Effector memory CD8-positive, alpha-beta T cell (primary cell): ENCODE results near the gene PLET1.

Experiments
- ATAC-seq: fragments of 150-1000 bp; cut with Tn5 transposase; replicated peaks from 2 replicates; pipeline ENCODE4 v1.10.0; 2021; ENCODE audit warnings: mild to moderate bottlenecking, moderate library complexity
- DNase-seq, 3 experiments: peaks; one replicate each; pipeline ENCODE4 v3.0.0; 2021
- H3K27ac Mint-ChIP-seq, 2 donors: one replicate each; pipeline ENCODE4 v1.8.0; 2022; ENCODE audit warnings: mild to moderate bottlenecking in 2 of 2, mixed read lengths in 2 of 2, moderate library complexity in 2 of 2
- H3K27me3 Mint-ChIP-seq, 2 donors: one replicate each; pipeline ENCODE4 v1.8.0; 2022; ENCODE audit warnings: mixed read lengths in 2 of 2
- H3K36me3 Mint-ChIP-seq: one replicate; pipeline ENCODE4 v1.8.0; 2022; ENCODE audit warnings: mild to moderate bottlenecking, moderate library complexity, mixed read lengths; ENCODE audit not compliant: insufficient read depth
- H3K4me1 Mint-ChIP-seq, 2 donors: one replicate each; pipeline ENCODE4 v1.8.0; 2022; ENCODE audit warnings: low read depth in 2 of 2, mixed read lengths in 2 of 2
- H3K4me3 Mint-ChIP-seq, 2 donors: one replicate each; pipeline ENCODE4 v1.8.0; 2022; ENCODE audit warnings: mild to moderate bottlenecking in 2 of 2, mixed read lengths in 2 of 2, moderate library complexity in 2 of 2
- H3K9me3 Mint-ChIP-seq, 2 donors: one replicate each; pipeline ENCODE4 v1.8.0; 2022; ENCODE audit warnings: mixed read lengths in 2 of 2
- total RNA-seq, 9 experiments: gene quantifications; one replicate each; lab custom pipeline; 2026; lab: John Stamatoyannopoulos, UW

PLET1 gene
- total RNA-seq: 0 to 0.03 (median 0) reads per million in 9 experiments

GRCh38 chr11:112260490-112260889, at the start of gene PLET1:
TSS of gene PLET1 (minus strand) at chr11:112260860. CDS start at chr11:112260589, 271 bp downstream.
- Mint-ChIP-seq H3K9me3 (no peaks in the 10 kb centered on the region), H3K36me3 (no peaks in the 10 kb centered on the region), H3K4me1 (no peaks in the 10 kb centered on the region), H3K27me3 (no peaks in the 10 kb centered on the region), H3K4me3 (no peak within 1 kb of the TSS), H3K27ac (no peak within 1 kb of the TSS)
- ATAC-seq: no peak
- DNase-seq: no peak

GRCh38 chr11:112310419-112310818, 49.8 kb upstream of the PLET1 start:
- Mint-ChIP-seq H3K36me3 (peaks cover 4% of the 10 kb centered on the region), H3K27ac (no peak overlapping the region)
- ATAC-seq: no peak

GRCh38 chr11:112308651-112309050, 48.0 kb upstream of the PLET1 start:
- DNase-seq: no peak
- no peaks in the 10 kb centered on the region for H3K27me3 Mint-ChIP-seq
- H3K27ac Mint-ChIP-seq: no peak overlapping the region
- no peak for ATAC-seq
- no peaks in the 10 kb centered on the region for H3K4me1 Mint-ChIP-seq
- H3K9me3 Mint-ChIP-seq: no peaks in the 10 kb centered on the region
- H3K4me3 Mint-ChIP-seq: no peak overlapping the region
- peaks cover 4% of the 10 kb centered on the region for H3K36me3 Mint-ChIP-seq

More at GRCh38 chr11:112310419-112310818, 49.8 kb upstream of the PLET1 start:
- DNase-seq: no peak
- H3K27me3 Mint-ChIP-seq: no peaks in the 10 kb centered on the region
- no peaks in the 10 kb centered on the region for H3K9me3 Mint-ChIP-seq
- no peak overlapping the region for H3K4me3 Mint-ChIP-seq
- no peaks in the 10 kb centered on the region for H3K4me1 Mint-ChIP-seq

DNA sequence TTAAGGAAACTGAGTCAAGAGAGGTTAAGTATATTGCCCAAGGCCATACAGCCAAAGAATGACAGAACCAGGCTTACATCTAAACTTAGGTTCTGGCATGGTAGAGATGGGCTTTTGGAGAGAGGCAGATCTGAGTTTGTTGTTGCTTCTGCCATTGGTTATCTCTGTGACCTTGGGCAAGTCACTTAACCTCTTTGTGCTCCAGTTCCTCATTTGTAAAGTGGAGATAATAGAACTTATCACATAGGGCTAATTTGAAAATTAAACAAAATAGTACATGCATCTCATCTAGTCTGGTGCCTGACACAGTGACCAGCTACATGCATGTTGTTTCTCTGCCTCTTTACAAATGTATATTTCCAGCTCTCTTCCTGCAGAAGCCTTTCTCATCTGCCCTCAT, 47.0 kb upstream of the PLET1 start:
- Mint-ChIP-seq H3K27ac (no peak overlapping the region), H3K4me1 (no peaks in the 10 kb centered on the region), H3K4me3 (no peak overlapping the region), H3K36me3 (peaks cover 4% of the 10 kb centered on the region), H3K27me3 (no peaks in the 10 kb centered on the region), H3K9me3 (no peaks in the 10 kb centered on the region)
- DNase-seq (no peak), ATAC-seq (no peak)

DNA sequence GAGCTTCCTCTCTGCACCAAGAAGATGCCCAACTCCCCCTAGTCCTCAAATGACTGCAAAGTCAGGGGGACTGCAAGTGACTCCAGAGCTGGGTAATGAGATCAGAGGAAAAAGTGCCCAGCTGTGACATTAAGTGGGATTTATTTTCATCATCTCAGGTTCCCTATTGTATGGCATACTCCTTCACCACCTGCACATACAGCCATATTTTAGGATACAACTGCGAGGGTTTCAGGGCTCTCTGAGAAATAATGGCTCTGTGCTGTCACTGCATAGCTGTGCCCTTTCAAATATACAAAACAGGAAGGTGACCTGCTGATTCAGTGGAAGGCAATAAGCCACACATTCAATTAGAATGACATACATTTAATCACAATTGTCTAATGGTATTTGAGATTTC, 45.6 kb upstream of the PLET1 start:
- Mint-ChIP-seq H3K4me3 (no peak overlapping the region), H3K9me3 (no peaks in the 10 kb centered on the region), H3K36me3 (peaks cover 4% of the 10 kb centered on the region), H3K27me3 (no peaks in the 10 kb centered on the region), H3K4me1 (no peaks in the 10 kb centered on the region), H3K27ac (no peak overlapping the region)
- ATAC-seq (no peak), DNase-seq (no peak)

- H3K36me3 Mint-ChIP-seq: no peaks in the 10 kb centered on the region
- no peaks in the 10 kb centered on the region for H3K4me1 Mint-ChIP-seq
- DNase-seq (no peak), ATAC-seq (no peak)
- no peaks in the 10 kb centered on the region for H3K27me3 Mint-ChIP-seq
- no peak overlapping the region for H3K27ac Mint-ChIP-seq
- H3K4me3 Mint-ChIP-seq: no peak overlapping the region
- no peaks in the 10 kb centered on the region for H3K9me3 Mint-ChIP-seq
These were observed 44.3 kb upstream of the PLET1 start for GRCh38 chr11:112304914-112305313.

GRCh38 chr11:112303616-112304015, 43.0 kb upstream of the PLET1 start:
- ATAC-seq: no peak
- Mint-ChIP-seq H3K4me1 (no peaks in the 10 kb centered on the region), H3K36me3 (no peaks in the 10 kb centered on the region)

DNA sequence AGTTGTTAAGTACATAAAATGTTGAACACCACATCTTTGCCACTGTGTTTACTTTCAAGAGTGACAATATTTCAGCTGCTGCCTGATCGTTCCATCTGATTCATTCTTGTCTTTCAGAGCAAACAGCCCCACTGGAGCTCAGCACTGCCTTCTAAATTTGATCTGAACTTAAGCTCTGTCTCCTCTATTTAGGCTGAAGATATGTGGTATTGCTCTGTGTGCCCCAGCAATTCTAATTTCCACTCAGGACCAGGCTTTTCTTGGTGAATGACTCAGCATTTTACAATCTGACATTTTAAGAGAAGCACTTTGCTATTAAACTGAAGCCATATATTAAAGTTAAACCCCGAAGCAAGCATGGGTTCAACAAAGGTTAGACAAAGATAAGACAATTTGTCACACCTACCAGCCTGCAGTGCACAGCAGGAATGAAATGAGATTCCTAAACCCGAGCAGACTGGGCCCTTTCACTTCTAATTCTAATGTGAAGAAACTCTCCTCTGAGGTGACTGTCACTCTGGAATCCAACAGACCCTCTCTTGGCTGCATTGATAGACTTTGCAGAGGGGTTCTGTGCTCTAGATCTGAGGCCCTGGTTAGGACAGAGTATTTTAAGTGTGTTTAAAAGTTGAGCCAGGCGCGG, 41.7 kb upstream of the PLET1 start:
- Mint-ChIP-seq H3K4me1 (peaks cover 0 to 9% of the 10 kb centered on the region in 2 donors), H3K27ac (no peak overlapping the region), H3K9me3 (no peaks in the 10 kb centered on the region), H3K4me3 (no peak overlapping the region), H3K27me3 (no peaks in the 10 kb centered on the region), H3K36me3 (no peaks in the 10 kb centered on the region)
- DNase-seq (no peak), ATAC-seq (no peak)

More at GRCh38 chr11:112303616-112304015, 43.0 kb upstream of the PLET1 start:
- no peak overlapping the region for H3K27ac Mint-ChIP-seq
- no peak for DNase-seq
- H3K4me3 Mint-ChIP-seq: no peak overlapping the region
- H3K27me3 Mint-ChIP-seq: no peaks in the 10 kb centered on the region
- no peaks in the 10 kb centered on the region for H3K9me3 Mint-ChIP-seq

GRCh38 chr11:112300094-112300786, 39.6 kb upstream of the PLET1 start:
- ATAC-seq (no peak), DNase-seq (no peak)
- H3K4me1 Mint-ChIP-seq: peaks cover 4 to 14% of the 10 kb centered on the region in 2 donors

DNA sequence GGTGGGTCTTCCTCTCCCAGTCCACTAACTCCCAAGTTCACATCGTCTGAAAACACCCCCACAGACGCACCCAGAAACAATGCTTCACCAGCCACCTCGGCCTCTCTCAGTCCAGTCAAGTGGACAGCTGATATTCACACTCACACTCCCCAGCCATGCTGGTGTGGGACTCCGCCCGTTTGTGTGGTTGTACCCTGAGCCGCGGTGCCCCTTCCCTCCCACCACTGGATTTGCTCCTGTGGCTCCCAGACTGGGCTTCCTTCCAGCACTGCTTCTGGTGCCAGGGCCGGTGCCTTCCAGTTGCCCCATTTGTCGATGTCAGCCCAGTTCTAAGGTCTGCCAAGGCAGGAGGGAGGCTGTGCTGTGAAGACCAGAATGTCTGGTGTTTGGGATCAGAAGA, 37.9 kb upstream of the PLET1 start:
- Mint-ChIP-seq H3K4me3 (peak overlapping the region in 1 of 2 donors; percentile 17), H3K27ac (peak overlapping the region; percentile 79 to 86), H3K36me3 (peaks cover 5% of the 10 kb centered on the region), H3K27me3 (no peaks in the 10 kb centered on the region), H3K4me1 (peaks cover 4 to 14% of the 10 kb centered on the region in 2 donors), H3K9me3 (no peaks in the 10 kb centered on the region)
- no peak for ATAC-seq
- no peak for DNase-seq

More at GRCh38 chr11:112300094-112300786, 39.6 kb upstream of the PLET1 start:
- H3K27ac Mint-ChIP-seq: no peak overlapping the region
- H3K9me3 Mint-ChIP-seq: no peaks in the 10 kb centered on the region
- peaks cover 5% of the 10 kb centered on the region for H3K36me3 Mint-ChIP-seq
- H3K27me3 Mint-ChIP-seq: no peaks in the 10 kb centered on the region
- H3K4me3 Mint-ChIP-seq: no peak overlapping the region

DNA sequence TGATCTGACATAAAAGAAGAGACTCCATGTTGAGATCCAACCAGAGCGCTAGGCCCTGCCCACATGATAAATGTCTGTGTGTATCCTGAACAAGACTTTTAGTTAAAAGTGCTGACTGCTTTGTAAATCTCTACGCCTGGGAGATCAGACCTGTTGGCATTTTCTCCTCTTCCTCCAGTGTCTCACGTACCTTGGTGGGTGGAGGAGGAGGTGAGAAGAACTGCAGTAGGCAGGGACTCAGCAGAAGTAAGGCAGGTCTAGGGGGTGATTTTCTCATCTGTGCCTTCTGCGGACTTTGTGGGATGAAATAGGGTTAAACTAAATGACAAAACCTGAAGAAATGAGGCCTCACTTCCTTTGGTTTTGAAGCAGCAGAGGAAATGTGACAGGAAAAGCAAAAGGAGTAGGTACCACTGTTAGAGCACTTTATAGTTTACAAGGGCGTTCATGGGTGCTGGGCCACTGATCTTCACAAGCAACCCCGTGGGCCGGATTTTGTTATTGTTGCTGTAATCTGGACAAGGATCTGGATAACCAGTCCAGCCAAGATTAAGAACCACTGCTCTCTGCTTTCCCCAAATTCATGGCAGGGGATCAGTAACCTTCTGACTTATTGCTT, 36.7 kb upstream of the PLET1 start:
- H3K27me3 Mint-ChIP-seq: no peaks in the 10 kb centered on the region

DNA sequence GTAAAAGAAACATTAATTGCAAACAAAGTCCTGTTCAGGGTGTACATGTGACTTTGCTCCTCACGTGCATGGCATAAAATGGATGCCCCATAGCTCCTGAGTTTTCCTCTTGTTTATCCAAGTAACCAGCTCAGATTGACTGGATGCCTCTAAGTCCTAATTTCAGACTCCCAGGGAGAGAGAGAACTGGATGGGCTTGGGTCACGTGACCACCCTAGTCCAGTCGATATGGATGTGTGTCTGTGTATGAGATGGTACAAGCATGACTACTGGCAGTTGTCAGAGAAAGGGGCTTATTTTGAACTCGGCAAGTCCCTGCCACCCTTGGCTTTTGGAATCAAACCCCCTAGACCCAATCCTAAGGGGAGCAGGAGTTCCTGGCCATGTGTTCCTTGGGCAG, 35.4 kb upstream of the PLET1 start:
- H3K27ac Mint-ChIP-seq: no peak overlapping the region
- H3K27me3 Mint-ChIP-seq: no peaks in the 10 kb centered on the region
- H3K4me3 Mint-ChIP-seq: no peak overlapping the region
- DNase-seq (no peak), ATAC-seq (no peak)
- peaks cover 5% of the 10 kb centered on the region for H3K36me3 Mint-ChIP-seq
- peaks cover 4 to 16% of the 10 kb centered on the region in 2 donors for H3K4me1 Mint-ChIP-seq
- H3K9me3 Mint-ChIP-seq: no peaks in the 10 kb centered on the region

More for the DNA sequence above, 36.7 kb upstream of the PLET1 start:
- Mint-ChIP-seq H3K27ac (peak overlapping the region; percentile 79 to 86), H3K4me3 (peak overlapping the region in 1 of 2 donors; percentile 43), H3K36me3 (peaks cover 5% of the 10 kb centered on the region), H3K4me1 (peaks cover 4 to 14% of the 10 kb centered on the region in 2 donors), H3K9me3 (no peaks in the 10 kb centered on the region)
- ATAC-seq (peak; percentile 91), DNase-seq (peak in 1 of 3 experiments; percentile 9)

DNA sequence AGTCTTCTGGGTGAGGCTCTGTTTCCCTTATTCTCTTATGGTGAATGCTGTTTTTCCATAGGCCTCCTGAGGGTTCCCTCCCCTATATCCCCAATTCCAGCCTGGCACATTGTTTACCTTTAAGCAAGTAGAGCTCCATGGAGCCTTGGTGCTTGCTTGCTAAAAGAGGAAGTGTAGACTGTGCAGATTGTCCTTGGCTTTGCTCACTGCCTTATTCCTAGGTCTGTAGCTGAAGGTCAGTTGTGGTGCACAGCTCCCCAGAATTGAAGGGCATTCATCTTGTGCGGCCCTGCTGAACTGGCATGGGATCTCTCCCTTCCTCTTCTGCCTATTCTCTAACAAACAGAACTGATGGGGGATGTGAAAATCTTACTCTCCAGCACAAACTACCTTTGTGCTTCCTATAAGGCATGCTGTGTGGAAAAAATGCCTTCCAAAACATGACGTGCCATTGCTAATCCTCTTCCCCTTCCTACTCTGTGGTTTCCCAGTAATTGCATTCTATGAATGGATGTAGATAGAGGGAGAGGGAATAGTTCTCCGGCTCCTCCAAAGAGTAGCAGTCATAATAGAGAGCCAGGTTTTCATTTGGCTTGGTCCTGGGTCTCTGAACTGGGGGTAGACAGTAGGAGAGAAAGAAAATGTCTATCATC, 34.2 kb upstream of the PLET1 start:
- Mint-ChIP-seq H3K27ac (no peak overlapping the region), H3K4me3 (no peak overlapping the region), H3K36me3 (peaks cover 5% of the 10 kb centered on the region), H3K4me1 (peaks cover 8 to 17% of the 10 kb centered on the region in 2 donors), H3K27me3 (no peaks in the 10 kb centered on the region), H3K9me3 (no peaks in the 10 kb centered on the region)
- DNase-seq (no peak), ATAC-seq (no peak)
